Stimulated activated CD4-positive, alpha-beta T cell treated with anti-CD3 and anti-CD28 coated beads, TNF-alpha, amount 100 ng/mL, for 24 hours (primary cell): ENCODE data around the gene COL4A6.
"Not testable (repeated sequence)": the region's sequence is repeated elsewhere in the genome, so short reads cannot be mapped to it uniquely, and the experiment has no call there.

Experiments
- DNase-seq, 3 experiments: peaks; one replicate each; pipeline ENCODE4 v3.0.0-alpha.2; 2020; ENCODE audit warnings: low read depth in 3 of 3

COL4A6 gene

DNA sequence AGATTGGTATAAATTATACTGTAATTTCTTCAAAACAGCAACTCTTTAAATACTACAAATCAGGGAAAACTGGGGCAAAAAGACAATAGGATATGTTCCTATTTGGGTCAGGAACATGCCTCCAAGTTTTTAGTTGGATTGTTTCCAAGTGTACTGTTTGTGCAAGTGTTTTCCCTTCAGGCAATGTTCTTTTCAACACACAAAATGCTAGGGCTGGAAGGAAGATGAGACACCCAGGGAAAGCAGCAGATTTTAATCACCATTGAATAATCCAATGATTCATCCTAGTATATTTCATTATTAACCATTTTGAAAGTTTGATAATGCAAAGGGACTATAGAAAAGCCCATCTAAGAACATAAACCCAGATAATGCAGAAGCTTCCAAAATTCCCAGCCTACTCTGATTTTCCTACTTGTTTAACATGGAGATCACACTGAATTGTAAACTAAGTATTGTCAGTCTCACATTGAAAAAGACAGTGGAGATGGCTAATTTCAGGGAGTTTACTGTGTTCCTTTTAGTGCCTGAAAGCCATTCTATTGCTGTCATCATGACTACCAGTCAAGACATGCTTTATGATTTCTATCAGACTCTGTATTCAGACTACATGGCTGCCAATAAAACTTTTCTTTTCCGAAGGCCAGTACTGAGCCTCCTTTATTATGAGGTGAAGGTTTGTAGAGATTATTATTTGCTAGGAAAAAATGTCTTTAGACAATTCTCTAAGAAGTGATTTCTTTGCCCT, 38.6 kb downstream of the COL4A6 start:
- DNase-seq, result no peak

DNA sequence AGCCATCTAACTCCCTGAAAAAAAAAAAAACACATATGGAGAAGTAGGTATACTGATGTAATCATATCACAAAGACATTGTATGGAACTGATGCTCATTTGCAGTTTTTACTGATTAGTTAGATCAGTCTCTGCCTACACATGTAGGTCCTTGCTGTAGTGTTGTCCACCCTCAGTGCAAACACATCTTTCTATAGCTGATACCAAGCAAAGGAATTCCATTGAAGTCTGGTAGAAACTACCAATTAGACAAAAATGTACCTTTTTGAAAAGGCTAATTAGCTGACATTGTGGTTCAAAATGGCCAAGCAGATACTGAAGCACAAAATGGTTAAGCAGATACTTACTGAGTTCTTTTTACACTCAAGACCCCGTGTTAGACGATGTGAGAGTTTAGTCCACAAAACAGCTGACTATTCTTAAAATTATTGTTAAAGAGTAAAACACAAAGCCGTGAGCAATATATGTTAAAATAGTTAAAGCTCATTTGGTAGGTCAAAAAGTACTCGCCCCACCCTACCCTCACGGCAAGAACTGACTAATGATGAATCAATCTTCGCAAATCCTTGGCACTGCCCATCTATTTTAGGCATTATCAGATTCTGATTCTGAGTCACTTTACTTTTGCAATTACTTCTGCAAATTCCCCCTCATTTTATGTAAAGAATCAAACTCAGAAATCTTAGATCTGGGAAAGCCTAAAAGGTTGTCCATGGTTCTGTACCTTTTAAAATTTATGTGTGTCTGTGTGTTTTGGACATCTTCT, 40.4 kb downstream of the COL4A6 start:
- DNase-seq, result no peak

DNA sequence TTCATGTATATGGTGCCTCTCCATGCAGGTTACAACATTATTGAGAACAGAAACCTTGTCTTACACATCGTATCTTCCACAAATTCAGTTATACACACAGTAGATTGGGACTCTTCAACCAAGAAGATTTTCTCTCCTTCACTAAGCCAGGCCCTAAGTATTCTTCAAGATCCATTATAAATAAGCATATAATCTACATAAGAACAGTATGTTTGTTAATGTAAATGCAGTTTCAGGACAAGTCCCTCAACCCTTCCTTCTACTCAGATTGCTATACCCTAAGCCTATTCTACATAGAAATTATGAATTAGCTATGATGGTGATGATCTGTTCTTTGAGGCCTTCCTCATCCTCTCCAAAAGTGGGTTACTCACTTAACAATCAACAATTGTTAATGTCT, 41.2 kb downstream of the COL4A6 start:
- DNase-seq, result no peak

DNA sequence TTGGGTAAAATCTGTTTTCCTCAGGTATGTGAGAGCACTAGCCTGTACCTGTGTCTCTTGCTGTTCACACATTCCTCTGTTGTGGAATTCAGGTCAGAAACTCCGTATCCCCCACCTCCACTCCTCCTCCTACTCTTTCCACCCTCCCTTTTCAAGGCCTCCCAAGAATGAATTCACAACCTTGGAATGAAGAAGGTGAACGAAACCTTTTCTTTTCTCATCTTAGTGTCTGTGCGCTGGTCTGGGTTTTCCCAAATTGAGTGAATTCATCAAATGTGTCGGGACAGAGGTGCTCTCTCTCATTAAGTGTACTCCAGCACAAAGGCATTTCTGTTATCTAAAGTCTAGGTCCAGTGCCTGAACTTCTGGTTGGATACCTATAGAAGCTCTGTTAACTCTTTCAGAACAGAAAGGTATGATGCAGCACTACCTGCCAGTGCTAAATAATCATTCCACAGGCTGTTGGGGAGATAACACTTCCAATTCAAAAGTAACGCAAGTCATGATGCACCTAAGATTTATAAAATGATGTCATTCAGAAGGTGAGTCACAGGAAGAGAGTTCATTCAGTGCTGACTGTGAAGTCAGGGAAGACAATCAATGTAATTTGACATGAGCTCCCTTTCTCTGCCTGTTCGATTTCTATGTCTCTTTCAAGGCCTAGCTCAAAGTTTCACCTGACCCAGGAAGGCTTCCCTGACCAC, 41.9 kb downstream of the COL4A6 start:
- no peak for DNase-seq

GRCh38 chrX:108390976-108391717, 47.1 kb downstream of the COL4A6 start:
- not testable (repeated sequence) for DNase-seq

DNA sequence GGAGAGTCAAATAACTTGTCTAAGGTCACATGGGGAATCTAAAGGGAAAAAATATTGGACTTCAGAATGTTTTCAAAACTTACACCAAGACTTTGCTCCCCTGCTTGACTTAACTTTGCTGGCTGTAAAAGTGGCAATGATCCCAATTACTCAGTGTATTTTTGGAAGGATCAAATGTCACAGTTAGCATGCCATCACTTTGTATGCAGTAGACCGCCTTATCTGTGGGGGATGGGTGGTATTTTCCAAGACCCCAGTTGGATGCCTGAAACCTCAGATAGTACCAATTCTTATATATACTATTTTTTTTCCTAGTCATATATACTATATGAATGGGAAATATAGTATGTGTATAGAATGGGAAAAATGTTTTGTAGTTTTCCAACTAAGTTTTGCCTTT, 53.4 kb downstream of the COL4A6 start:
- DNase-seq, result no peak

GRCh38 chrX:108380222-108380621, 58.0 kb downstream of the COL4A6 start:
- no peak for DNase-seq

- not testable (repeated sequence) for DNase-seq
Measured at GRCh38 chrX:108376821-108377220, 61.4 kb downstream of the COL4A6 start.

GRCh38 chrX:108375591-108375990, 62.6 kb downstream of the COL4A6 start:
- not testable (repeated sequence) for DNase-seq

GRCh38 chrX:108366644-108367406, 71.4 kb downstream of the COL4A6 start:
- no peak for DNase-seq

GRCh38 chrX:108362026-108362425, 76.2 kb downstream of the COL4A6 start:
- DNase-seq, result no peak

DNA sequence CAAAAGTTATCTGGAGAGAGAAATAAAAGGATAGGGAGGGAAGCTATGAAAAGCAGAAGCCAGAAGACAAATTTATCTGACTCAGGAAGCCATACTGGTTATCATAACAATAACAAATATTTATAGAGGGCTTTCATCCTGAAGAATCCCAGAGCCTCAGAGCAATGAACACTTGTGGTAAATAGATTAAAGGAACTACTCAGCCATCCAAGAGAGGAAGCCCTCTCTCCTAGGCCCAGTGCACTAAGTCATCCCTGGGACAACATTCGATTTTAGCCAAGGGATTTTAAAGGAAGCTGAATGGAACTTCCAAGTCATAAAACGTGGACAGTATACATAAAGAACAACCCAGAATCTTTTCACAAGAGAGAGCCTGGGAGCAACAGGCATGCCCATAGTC, 76.9 kb downstream of the COL4A6 start:
- DNase-seq, result no peak

GRCh38 chrX:108359806-108360602, 78.2 kb downstream of the COL4A6 start:
- DNase-seq, result no peak

- DNase-seq, result no peak
Measured at GRCh38 chrX:108353452-108353851, 84.8 kb downstream of the COL4A6 start.

DNA sequence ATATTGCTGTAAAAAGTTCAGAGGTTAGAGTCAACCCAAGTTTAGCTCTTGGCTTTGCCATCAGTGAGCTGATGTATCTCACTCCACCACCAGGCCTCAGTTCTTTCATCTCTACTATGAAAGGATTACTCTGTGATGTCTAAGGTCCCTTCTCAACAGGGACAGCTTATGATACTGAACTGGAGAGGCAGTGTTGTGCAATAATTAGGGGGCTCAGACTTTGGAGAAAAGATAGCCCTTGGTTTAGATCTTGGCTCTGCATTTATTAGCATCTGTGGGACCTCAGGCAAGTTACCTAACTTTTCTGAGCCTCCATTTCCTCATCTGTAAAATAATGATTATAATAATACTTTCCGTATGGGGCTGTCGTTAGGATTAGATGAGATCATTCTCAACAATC, 89.0 kb downstream of the COL4A6 start:
- no peak for DNase-seq

DNA sequence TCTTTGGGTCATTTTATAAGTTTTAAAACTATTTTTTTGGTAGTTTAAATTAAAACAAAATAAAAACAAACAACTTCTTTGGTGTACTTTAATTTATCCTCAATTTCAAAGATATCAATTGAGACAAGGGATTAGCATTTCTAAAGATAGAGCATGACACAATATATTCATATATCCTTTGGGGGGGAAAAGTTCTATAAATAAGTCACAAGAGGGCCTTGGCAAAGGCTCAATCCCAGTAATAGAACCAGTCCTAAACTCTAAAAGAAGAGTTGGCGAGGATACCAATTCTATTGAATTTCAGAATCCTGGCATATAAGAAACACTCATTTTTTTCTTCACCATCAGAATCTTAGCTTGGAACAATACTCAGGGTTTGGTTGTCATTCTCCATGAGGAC, 89.7 kb downstream of the COL4A6 start:
- no peak for DNase-seq

DNA sequence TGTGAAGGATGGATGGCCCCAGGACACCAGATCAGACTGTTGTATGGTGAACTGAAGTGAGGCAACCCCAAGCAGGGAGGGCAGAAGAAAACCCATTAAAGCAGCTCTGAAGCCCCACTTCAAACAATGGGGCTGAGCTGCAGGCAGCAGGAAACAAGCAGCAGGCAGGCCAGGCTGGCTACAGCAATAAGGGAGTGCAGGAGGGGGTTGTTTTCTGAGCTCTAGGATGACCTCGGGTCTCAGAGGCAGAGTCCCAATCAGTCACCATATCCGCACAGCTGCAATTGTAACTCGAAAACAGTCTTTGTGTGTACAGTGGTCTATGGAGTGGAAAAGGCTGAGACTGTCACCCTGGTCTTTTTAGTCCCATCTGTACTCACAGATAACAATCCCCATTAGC, 90.4 kb downstream of the COL4A6 start:
- no peak for DNase-seq

DNA sequence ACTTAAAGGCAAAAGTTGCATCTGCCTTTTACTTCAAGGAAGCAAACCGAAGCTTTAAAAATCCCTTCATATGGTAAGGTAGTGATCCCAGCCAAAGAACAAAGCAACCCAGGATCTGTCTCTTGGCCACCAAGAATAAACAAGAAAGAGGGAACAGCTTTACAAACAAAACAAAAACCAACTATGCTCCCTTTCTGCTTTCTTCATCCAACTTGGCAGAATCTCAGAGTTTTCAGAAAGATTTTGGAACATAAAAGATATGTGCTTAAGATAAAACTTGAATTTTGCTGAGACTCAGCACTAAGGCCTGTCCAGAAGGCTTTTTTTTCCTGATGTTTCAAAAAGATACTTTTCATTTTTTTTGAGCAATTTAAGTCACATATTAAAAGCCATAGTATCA, 94.0 kb downstream of the COL4A6 start:
- DNase-seq, result no peak

DNA sequence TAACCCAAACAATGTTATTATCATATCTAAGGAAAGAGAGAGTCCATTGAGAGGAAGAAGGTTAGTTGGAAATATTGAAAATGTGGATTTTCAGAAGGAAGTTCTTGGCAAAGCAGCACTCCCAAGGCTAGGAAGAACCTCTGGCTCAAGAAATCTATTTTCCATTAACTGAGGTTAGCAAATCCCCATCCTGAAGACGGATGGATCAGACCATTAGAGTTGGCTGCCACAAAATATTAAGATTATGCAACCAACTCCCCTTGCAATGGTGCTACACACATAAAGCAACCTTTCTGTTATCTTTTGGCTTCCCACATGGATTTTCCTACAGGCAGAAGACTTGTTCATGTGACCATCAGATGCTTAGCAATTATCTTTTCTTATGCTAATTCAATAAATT, 96.3 kb downstream of the COL4A6 start:
- DNase-seq, result no peak

- no peak for DNase-seq
Measured at GRCh38 chrX:108332281-108332680, 105.9 kb downstream of the COL4A6 start.
